Measurements from ENCODE around the gene ARHGDIA.

DNA sequence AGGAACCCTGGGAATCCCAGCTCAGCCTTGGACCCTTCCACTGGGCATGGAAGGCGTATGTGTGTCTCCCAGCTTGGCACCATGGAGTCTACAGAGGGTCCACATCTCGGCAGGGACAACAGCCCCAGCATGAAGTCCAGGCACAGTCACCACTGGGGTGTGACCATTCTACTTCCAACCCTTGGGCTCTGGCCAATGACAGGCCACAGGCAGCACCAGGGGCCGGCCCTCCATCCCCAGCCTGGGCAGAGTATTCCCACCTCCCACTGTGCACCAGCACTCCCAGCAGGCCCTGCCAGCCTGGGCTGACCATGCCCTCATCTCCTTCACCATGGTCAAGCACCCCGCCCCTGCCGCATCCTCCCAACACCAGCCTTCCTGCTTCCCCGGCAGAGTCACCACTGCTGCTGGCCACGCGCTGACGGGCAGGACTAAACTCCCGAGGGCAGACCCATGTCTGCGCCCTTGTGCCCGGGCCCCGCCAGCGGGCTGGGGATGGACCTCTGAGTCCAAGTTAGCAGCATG, 26.7 kb downstream of the ARHGDIA start:
- TF ChIP-seq CTCF (IDR thresholded peaks at IDR 0.05) = no peak
- TF ChIP-seq POLR2A (IDR thresholded peaks at IDR 0.05) = no peak

All from heart left ventricle (tissue), 13 donors.